DMS153 treated with DMSO at 0.1 percent for 48 hours (cell line): ENCODE data around the gene ALDH1A3.

Experiments used
- DNase-seq: peaks from one replicate; lab custom pipeline; 2025; ENCODE audit not compliant: unreplicated experiment; lab: John Stamatoyannopoulos, UW

The ALDH1A3 gene

GRCh38 chr15:100948430-100948762, 68.8 kb downstream of the ALDH1A3 start:
- no peak for DNase-seq

GRCh38 chr15:100949691-100950090, 70.1 kb downstream of the ALDH1A3 start:
- no peak for DNase-seq

GRCh38 chr15:100951965-100952364, 72.3 kb downstream of the ALDH1A3 start:
- no peak for DNase-seq

- no peak for DNase-seq
Measured at GRCh38 chr15:100952566-100952965, 72.9 kb downstream of the ALDH1A3 start.

- no peak for DNase-seq
Measured at GRCh38 chr15:100958326-100959065, 78.9 kb downstream of the ALDH1A3 start.

GRCh38 chr15:100959066-100960050, 79.7 kb downstream of the ALDH1A3 start:
- no peak for DNase-seq
